K562 (cell line): ENCODE data around the gene ECD. TPM values are rescaled to one million over a fixed set of nuclear protein-coding genes. Genes with fewer than 3 reads are reported as not detected.

Experiments
- ATAC-seq: fragments of 200-7000 bp; cut with Tn5 transposase; 3 replicates; pipeline ENCODE4 v1.9.1; 2020; ENCODE audit warnings: moderate library complexity
- BruUV-seq: library from RNA; stranded (reverse); fragments of 400-500 nt; replicated peaks from 2 replicates; lab custom pipeline; 2021; lab: Mats Ljungman, UMichigan
- CTCF ChIA-PET: fragments of 300-600 bp; formaldehyde crosslinking; extraction: SDS; loops from one replicate; lab custom pipeline; 2021; ENCODE audit warnings: low intra/inter-chr PET ratio; lab: Yijun Ruan, JAX
- POLR2A ChIA-PET: fragments of 300-600, 350-650 bp; sonication (Branson Sonifier 250); formaldehyde crosslinking; extraction: SDS; loops from one replicate; lab custom pipeline; 2021; ENCODE audit warnings: antibody characterized with exemption, inconsistent platforms; lab: Yijun Ruan, JAX
- DNase-seq, 4 experiments: peaks; one replicate each; pipeline versions ENCODE4 v3.0.0 to v3.0.0-alpha.2; 2011 to 2018; ENCODE audit warnings: low spot score in 3 of 4, mixed read lengths in 3 of 4; ENCODE audit errors: extremely low read depth in 1 of 4
- FAIRE-seq: peaks from 2 replicates; lab custom pipeline; 2011; peaks lifted over from hg19 to GRCh38; lab: Jason Lieb, UNC
- H2AFZ ChIP-seq: 2 replicates; pipeline ENCODE4 v1.6.0; 2011; ENCODE audit warnings: low read depth, low read length, control low read depth, inconsistent platforms
- H3K27ac ChIP-seq: fragments of 200-600 bp; 3 replicates; pipeline ENCODE4 v1.8.0; 2011; ENCODE audit warnings: low read depth, mild to moderate bottlenecking, control low read depth, inconsistent platforms, low read length, moderate library complexity, mixed read lengths; ENCODE audit errors: extremely low read depth
- H3K27me3 ChIP-seq, 2 experiments: fragments of 300-600 bp in 1 of 2; 2 replicates in 1 of 2; 3 replicates in 1 of 2; pipeline versions ENCODE4 v1.6.0 to v1.8.0; 2011; ENCODE audit warnings: inconsistent platforms in 2 of 2, low read length in 2 of 2, mild to moderate bottlenecking in 1 of 2, mixed read lengths in 1 of 2, moderate library complexity in 1 of 2; ENCODE audit not compliant: control insufficient read depth in 2 of 2, insufficient read depth in 2 of 2
- H3K36me3 ChIP-seq: fragments of 300-600 bp; 3 replicates; pipeline ENCODE4 v1.8.0; 2011; ENCODE audit warnings: mild to moderate bottlenecking, low read length, inconsistent platforms; ENCODE audit not compliant: control insufficient read depth, insufficient read depth
- H3K4me1 ChIP-seq, 2 experiments: fragments of 200-600 bp in 1 of 2; replicated peaks in 1 of 2; 2 replicates in 1 of 2; 3 replicates in 1 of 2; pipeline versions ENCODE4 v1.5.1 to v1.8.0; 2011; ENCODE audit warnings: inconsistent platforms in 2 of 2, low read length in 2 of 2, mild to moderate bottlenecking in 1 of 2, mixed read lengths in 1 of 2, moderate library complexity in 1 of 2; ENCODE audit not compliant: control insufficient read depth in 2 of 2, insufficient read depth in 2 of 2
- H3K4me2 ChIP-seq: 2 replicates; pipeline ENCODE4 v1.6.1; 2011; ENCODE audit warnings: low read length, control low read depth, inconsistent platforms, mixed read lengths; ENCODE audit not compliant: insufficient read depth
- H3K4me3 ChIP-seq: fragments of 200-600 bp; sonication (generic), shearing (Covaris generic); 2 replicates; pipeline ENCODE4 v1.5.1; 2016; ENCODE audit warnings: control low read depth, inconsistent platforms
- H3K79me2 ChIP-seq: fragments of 200-600 bp; 3 replicates; pipeline ENCODE4 v1.8.0; 2011; ENCODE audit warnings: low read length, inconsistent platforms; ENCODE audit not compliant: control insufficient read depth, insufficient read depth
- H3K9ac ChIP-seq, 2 experiments: 2 replicates each; pipeline versions ENCODE4 v1.6.0 to v1.6.1; 2011; ENCODE audit warnings: low read depth in 2 of 2, low read length in 2 of 2, control low read depth in 1 of 2, inconsistent platforms in 1 of 2, mild to moderate bottlenecking in 1 of 2, mixed read lengths in 1 of 2; ENCODE audit not compliant: insufficient read depth in 1 of 2
- H3K9me1 ChIP-seq: one replicate; pipeline ENCODE4 v1.6.0; 2011; ENCODE audit warnings: inconsistent platforms, mild to moderate bottlenecking, low read length, moderate library complexity; ENCODE audit not compliant: control insufficient read depth, insufficient read depth
- H3K9me3 ChIP-seq: replicated peaks from 2 replicates; pipeline ENCODE4 v1.5.1; 2011; ENCODE audit warnings: low read depth, low read length, inconsistent platforms; ENCODE audit not compliant: control insufficient read depth, insufficient read depth
- H4K20me1 ChIP-seq: replicated peaks from 2 replicates; pipeline ENCODE4 v1.6.1; 2011; ENCODE audit warnings: low read length, inconsistent platforms, mixed read lengths; ENCODE audit not compliant: control insufficient read depth, insufficient read depth
- ESRRA ChIP-seq: fragments of 450-650 bp; IDR thresholded peaks from 2 replicates; pipeline ENCODE4 v1.6.1; 2014; ENCODE audit warnings: low read depth, mild to moderate bottlenecking, moderate library complexity, borderline replicate concordance
- RBM22 ChIP-seq: fragments of 200-400 bp; formaldehyde crosslinking; IDR thresholded peaks from 2 replicates; pipeline ENCODE4 v1.6.1; 2018; ENCODE audit warnings: low read length, low read depth; ENCODE audit not compliant: poor library complexity, severe bottlenecking
- RBM25 ChIP-seq: fragments of 200-400 bp; formaldehyde crosslinking; IDR thresholded peaks from 2 replicates; pipeline ENCODE4 v1.6.1; 2018; ENCODE audit warnings: low read length, low read depth, moderate library complexity; ENCODE audit not compliant: severe bottlenecking
- ZNF121 ChIP-seq: sonication (generic); formaldehyde crosslinking; conservative IDR thresholded peaks from 2 replicates; pipeline ENCODE4 v1.8.0; 2022; ENCODE audit warnings: missing genetic modification reagents
- ZNF239 ChIP-seq: fragments of 250-450 bp; sonication (Bioruptor Pico); IDR thresholded peaks from 2 replicates; pipeline ENCODE4 v1.4.0; 2020; ENCODE audit warnings: mild to moderate bottlenecking
- WGBS: fragments of 100-300 bp; shearing (Covaris generic); methylation state at CpG from one replicate; pipeline ENCODE4 v1.1.6; 2016; ENCODE audit warnings: low coverage, mixed read lengths; ENCODE audit not compliant: insufficient coverage; ENCODE audit errors: missing lambda C conversion rate; 5-methylcytosine and 5-hydroxymethylcytosine counted together
- in situ Hi-C: fragments of 300-500 bp; cut with MboI; formaldehyde crosslinking; loops from 4 replicates; pipeline ENCODE4 v1.15.0; 2018; ENCODE audit warnings: inconsistent platforms, mixed read lengths
- intact Hi-C: fragments of 100-400 bp; cut with micrococcal nuclease; formaldehyde crosslinking; loops from 2 replicates; pipeline ENCODE4 v1.14.2; 2022
- polyA plus RNA-seq, 8 experiments: library from polyadenylated mRNA; depleted of rRNA in 4 of 8; stranded (reverse) in 5 of 8; unstranded in 3 of 8; fragments of >200 nt; fragmentation: Nextera tagmentation in 2 of 8; fragmentation: Illumina TruSeq in 1 of 8; extraction: Ambion mirVana in 2 of 8; extraction: Trizol in 1 of 8; gene quantifications; 2 replicates each; pipeline versions ENCODE4 v1.2.1 to v1.2.3, GENCODE V29; 2011 to 2014; ENCODE audit warnings: inconsistent platforms in 1 of 8, missing spikeins in 1 of 8
- total RNA-seq, 7 experiments: library from RNA; depleted of rRNA in 6 of 7; stranded (reverse); fragments of >200 nt in 6 of 7; fragmentation: Illumina TruSeq in 2 of 7; extraction: Trizol in 2 of 7; gene quantifications; 2 replicates each; pipeline versions ENCODE4 v1.2.1 to v1.2.3, GENCODE V29; 2011 to 2021; ENCODE audit warnings: low replicate concordance in 1 of 7
- TF ChIP-seq, protein P1 (sequence below): fragments of 450-650 bp; formaldehyde crosslinking; IDR thresholded peaks from 2 replicates; pipeline ENCODE4 v1.4.0; 2020; ENCODE audit warnings: mild to moderate bottlenecking, moderate library complexity
- TF ChIP-seq, protein P2 (sequence below), 2 experiments: fragments of 450-650 bp in 1 of 2; IDR thresholded peaks; 2 replicates each; pipeline ENCODE4 v1.6.1; 2011 to 2017; ENCODE audit warnings: low read depth in 2 of 2, antibody characterized with exemption in 1 of 2, borderline replicate concordance in 1 of 2, low read length in 1 of 2, mild to moderate bottlenecking in 1 of 2, mixed read lengths in 1 of 2; ENCODE audit not compliant: control insufficient read depth in 1 of 2
- TF ChIP-seq, protein P3 (sequence below): IDR thresholded peaks from 2 replicates; pipeline ENCODE4 v1.6.1; 2011; ENCODE audit warnings: borderline replicate concordance, low read depth, mild to moderate bottlenecking, moderate library complexity, low read length; ENCODE audit not compliant: insufficient read depth, poor library complexity, severe bottlenecking

Gene ECD
- total and polyA plus RNA-seq, 9 of the 15 experiments (the other 6 are each of a cell fraction or from before 2014, with no cell fraction given): 33.5 to 79.9 (median 53.2) TPM

DNA sequence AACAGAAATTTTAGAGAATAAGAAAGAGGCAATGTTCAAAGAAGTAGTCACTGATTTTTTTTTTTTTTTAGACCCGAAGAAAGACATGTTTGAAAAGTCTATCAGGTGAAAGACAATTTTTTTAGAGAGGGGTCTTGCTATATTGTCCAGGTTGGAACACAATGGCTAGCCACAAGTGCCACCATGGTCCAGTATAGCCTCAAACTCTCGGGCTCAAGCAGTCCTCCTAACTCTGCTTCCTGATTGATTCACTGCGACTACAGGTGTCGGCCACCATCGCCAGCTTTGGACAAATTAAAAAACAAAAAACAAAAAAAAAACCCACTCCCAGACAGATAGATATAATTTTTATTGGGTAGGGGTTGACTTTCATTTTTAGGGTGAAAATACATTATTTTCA is 22.4 kb upstream of the ECD start:
- no peak overlapping the region for H3K27ac ChIP-seq
- BruUV-seq: no TSS peak
- no peak overlapping the region for H3K4me3 ChIP-seq
- no peaks in the 10 kb centered on the region for H3K4me1 ChIP-seq
- no peak overlapping the region for H3K4me2 ChIP-seq
- no peaks in the 10 kb centered on the region for H3K9me1 ChIP-seq
- H3K36me3 ChIP-seq: no peaks in the 10 kb centered on the region
- ChIA-PET POLR2A (interaction anchor here (0.9 to 1.7 kb wide), 2 partner anchors 9 kb away, joined by 3 to 5 read pairs; no protein-coding TSS in a partner anchor), CTCF (no interaction called here)
- no peak overlapping the region for H3K9ac ChIP-seq
- WGBS: 49% methylated on average over 5 of the region's 5 CpGs
- intact Hi-C loops: no loop called here
- TF ChIP-seq, protein P1, sequence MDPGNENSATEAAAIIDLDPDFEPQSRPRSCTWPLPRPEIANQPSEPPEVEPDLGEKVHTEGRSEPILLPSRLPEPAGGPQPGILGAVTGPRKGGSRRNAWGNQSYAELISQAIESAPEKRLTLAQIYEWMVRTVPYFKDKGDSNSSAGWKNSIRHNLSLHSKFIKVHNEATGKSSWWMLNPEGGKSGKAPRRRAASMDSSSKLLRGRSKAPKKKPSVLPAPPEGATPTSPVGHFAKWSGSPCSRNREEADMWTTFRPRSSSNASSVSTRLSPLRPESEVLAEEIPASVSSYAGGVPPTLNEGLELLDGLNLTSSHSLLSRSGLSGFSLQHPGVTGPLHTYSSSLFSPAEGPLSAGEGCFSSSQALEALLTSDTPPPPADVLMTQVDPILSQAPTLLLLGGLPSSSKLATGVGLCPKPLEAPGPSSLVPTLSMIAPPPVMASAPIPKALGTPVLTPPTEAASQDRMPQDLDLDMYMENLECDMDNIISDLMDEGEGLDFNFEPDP (CRISPR knock-in tag): no peak
- TF ChIP-seq ZNF121 (peak; percentile 68), RBM25 (peak; percentile 57)
- no peaks in the 10 kb centered on the region for H3K9me3 ChIP-seq
- no peaks in the 10 kb centered on the region for H3K79me2 ChIP-seq
- no peaks in the 10 kb centered on the region for H4K20me1 ChIP-seq
- FAIRE-seq (no peak), ATAC-seq (no peak), DNase-seq (no peak)
- H3K27me3 ChIP-seq: no peaks in the 10 kb centered on the region
- no peak overlapping the region for H2AFZ ChIP-seq
- in situ Hi-C loops: no loop called here

DNA sequence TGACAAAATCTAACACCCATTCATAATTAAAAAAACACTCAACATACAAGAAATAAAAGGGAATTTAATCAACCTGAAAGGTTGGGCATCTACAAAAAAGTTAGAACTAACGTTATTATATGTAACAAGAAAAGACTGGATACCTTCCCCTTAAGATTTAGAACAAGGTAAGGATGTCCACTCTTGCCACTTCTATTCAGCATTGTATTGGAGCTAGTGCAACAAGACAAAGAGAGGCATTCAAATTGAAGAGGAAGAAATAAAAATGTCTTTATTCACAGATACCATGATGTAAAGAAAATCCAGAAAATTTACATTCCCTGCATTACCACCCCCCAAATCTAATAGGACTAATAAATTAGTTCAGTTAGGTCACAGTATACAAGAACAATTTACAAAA is 18.5 kb upstream of the ECD start:
- Histone ChIP-seq H3K4me1 (peaks cover 0 to 15% of the 10 kb centered on the region in 2 experiments; a peak in 3 of 5 replicates), H3K4me3 (no peak overlapping the region), H3K79me2 (no peaks in the 10 kb centered on the region), H3K9me3 (no peaks in the 10 kb centered on the region), H3K4me2 (no peak overlapping the region), H3K27me3 (no peaks in the 10 kb centered on the region), H2AFZ (no peak overlapping the region), H3K36me3 (no peaks in the 10 kb centered on the region), H4K20me1 (no peaks in the 10 kb centered on the region), H3K9ac (no peak overlapping the region), H3K9me1 (no peaks in the 10 kb centered on the region), H3K27ac (no peak overlapping the region)
- FAIRE-seq (peak; percentile 6), ATAC-seq (no peak), DNase-seq (no peak)
- 24% methylated on average over 1 of the region's 1 CpG for WGBS
- intact Hi-C loops (no loop called here), in situ Hi-C loops (no loop called here)
- CTCF ChIA-PET: no interaction called here
- BruUV-seq: no TSS peak
- POLR2A ChIA-PET: no interaction called here
- TF ChIP-seq RBM22 (no peak), ZNF239 (CRISPR knock-in tag) (no peak), ESRRA (no peak)
- TF ChIP-seq, protein P2, sequence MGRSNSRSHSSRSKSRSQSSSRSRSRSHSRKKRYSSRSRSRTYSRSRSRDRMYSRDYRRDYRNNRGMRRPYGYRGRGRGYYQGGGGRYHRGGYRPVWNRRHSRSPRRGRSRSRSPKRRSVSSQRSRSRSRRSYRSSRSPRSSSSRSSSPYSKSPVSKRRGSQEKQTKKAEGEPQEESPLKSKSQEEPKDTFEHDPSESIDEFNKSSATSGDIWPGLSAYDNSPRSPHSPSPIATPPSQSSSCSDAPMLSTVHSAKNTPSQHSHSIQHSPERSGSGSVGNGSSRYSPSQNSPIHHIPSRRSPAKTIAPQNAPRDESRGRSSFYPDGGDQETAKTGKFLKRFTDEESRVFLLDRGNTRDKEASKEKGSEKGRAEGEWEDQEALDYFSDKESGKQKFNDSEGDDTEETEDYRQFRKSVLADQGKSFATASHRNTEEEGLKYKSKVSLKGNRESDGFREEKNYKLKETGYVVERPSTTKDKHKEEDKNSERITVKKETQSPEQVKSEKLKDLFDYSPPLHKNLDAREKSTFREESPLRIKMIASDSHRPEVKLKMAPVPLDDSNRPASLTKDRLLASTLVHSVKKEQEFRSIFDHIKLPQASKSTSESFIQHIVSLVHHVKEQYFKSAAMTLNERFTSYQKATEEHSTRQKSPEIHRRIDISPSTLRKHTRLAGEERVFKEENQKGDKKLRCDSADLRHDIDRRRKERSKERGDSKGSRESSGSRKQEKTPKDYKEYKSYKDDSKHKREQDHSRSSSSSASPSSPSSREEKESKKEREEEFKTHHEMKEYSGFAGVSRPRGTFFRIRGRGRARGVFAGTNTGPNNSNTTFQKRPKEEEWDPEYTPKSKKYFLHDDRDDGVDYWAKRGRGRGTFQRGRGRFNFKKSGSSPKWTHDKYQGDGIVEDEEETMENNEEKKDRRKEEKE (IDR thresholded peaks at IDR 0.05; ENCODE audit: borderline replicate concordance in 1 of 2, control insufficient read depth in 1 of 2, low read depth in 2 of 2, low read length in 1 of 2): no peak
- TF ChIP-seq, protein P3, sequence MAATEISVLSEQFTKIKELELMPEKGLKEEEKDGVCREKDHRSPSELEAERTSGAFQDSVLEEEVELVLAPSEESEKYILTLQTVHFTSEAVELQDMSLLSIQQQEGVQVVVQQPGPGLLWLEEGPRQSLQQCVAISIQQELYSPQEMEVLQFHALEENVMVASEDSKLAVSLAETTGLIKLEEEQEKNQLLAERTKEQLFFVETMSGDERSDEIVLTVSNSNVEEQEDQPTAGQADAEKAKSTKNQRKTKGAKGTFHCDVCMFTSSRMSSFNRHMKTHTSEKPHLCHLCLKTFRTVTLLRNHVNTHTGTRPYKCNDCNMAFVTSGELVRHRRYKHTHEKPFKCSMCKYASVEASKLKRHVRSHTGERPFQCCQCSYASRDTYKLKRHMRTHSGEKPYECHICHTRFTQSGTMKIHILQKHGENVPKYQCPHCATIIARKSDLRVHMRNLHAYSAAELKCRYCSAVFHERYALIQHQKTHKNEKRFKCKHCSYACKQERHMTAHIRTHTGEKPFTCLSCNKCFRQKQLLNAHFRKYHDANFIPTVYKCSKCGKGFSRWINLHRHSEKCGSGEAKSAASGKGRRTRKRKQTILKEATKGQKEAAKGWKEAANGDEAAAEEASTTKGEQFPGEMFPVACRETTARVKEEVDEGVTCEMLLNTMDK: no peak
